ENCODE data around the gene ZBTB47.

GRCh38 chr3:42688487-42689420, 35.3 kb downstream of the ZBTB47 start:
- no peak for TF ChIP-seq CTCF (conservative IDR thresholded peaks at IDR 0.05 in 1 of 2, IDR thresholded peaks at IDR 0.05 in 1 of 2; ENCODE audit: low read depth in 1 of 2, low read length in 2 of 2)
- no peak for TF ChIP-seq EZH2 (IDR thresholded peaks at IDR 0.05; ENCODE audit: low read length, missing control alignments)

Measured in fibroblast of lung (primary cell).